HepG2 (cell line): Measurements from ENCODE around the gene PIP5KL1. TPM values are rescaled to one million over a fixed set of nuclear protein-coding genes. Genes with fewer than 3 reads are reported as not detected.

ENCODE experiments used
- CENPX ChIP-seq: sonication (generic); formaldehyde crosslinking; IDR thresholded peaks from 2 replicates; pipeline ENCODE4 v1.9.0; 2021; ENCODE audit warnings: mild to moderate bottlenecking, missing genetic modification reagents, moderate library complexity
- DDIT3 ChIP-seq: sonication (generic); formaldehyde crosslinking; IDR thresholded peaks from 2 replicates; pipeline ENCODE4 v1.4.0; 2020; ENCODE audit warnings: mild to moderate bottlenecking, missing genetic modification reagents
- HMGXB3 ChIP-seq: sonication (generic); formaldehyde crosslinking; IDR thresholded peaks from 2 replicates; pipeline ENCODE4 v1.4.0; 2020; ENCODE audit warnings: missing genetic modification reagents, borderline replicate concordance
- KDM4B ChIP-seq: sonication (generic); formaldehyde crosslinking; IDR thresholded peaks from 2 replicates; pipeline ENCODE4 v1.4.0; 2020; ENCODE audit warnings: missing genetic modification reagents
- NCOA1 ChIP-seq: sonication (generic); formaldehyde crosslinking; IDR thresholded peaks from 2 replicates; pipeline ENCODE4 v1.9.0; 2021; ENCODE audit warnings: missing genetic modification reagents
- PHB2 ChIP-seq: fragments of 450-650 bp; IDR thresholded peaks from 2 replicates; pipeline ENCODE4 v1.6.1; 2018; ENCODE audit not compliant: partially characterized antibody
- POGZ ChIP-seq: sonication (generic); formaldehyde crosslinking; IDR thresholded peaks from 2 replicates; pipeline ENCODE4 v1.4.0; 2020; ENCODE audit warnings: mild to moderate bottlenecking, missing genetic modification reagents
- SAP130 ChIP-seq: IDR thresholded peaks from 2 replicates; pipeline ENCODE4 v1.6.1; 2016; ENCODE audit warnings: low read depth
- TEAD2 ChIP-seq: sonication (generic); formaldehyde crosslinking; IDR thresholded peaks from 2 replicates; pipeline ENCODE4 v1.9.0; 2021; ENCODE audit warnings: missing genetic modification reagents
- TEAD3 ChIP-seq: optimal IDR thresholded peaks from 2 replicates; pipeline ENCODE3; 2016; ENCODE audit warnings: borderline replicate concordance
- YY1 ChIP-seq: IDR thresholded peaks from 2 replicates; pipeline ENCODE4 v1.6.1; 2011; ENCODE audit warnings: low read length, low read depth, moderate library complexity, mild to moderate bottlenecking; ENCODE audit not compliant: insufficient read depth, insufficient replicate concordance
- ZNF20 ChIP-seq: sonication (generic); formaldehyde crosslinking; IDR thresholded peaks from 2 replicates; pipeline ENCODE4 v1.4.0; 2020; ENCODE audit warnings: mild to moderate bottlenecking, moderate library complexity, missing genetic modification reagents
- ZNF280D ChIP-seq: sonication (generic); formaldehyde crosslinking; IDR thresholded peaks from 2 replicates; pipeline ENCODE4 v1.5.1; 2020; ENCODE audit warnings: mild to moderate bottlenecking, missing genetic modification reagents
- ZNF746 ChIP-seq: sonication (generic); formaldehyde crosslinking; IDR thresholded peaks from 2 replicates; pipeline ENCODE4 v1.8.0; 2022; ENCODE audit warnings: mild to moderate bottlenecking, missing genetic modification reagents
- polyA plus RNA-seq, 8 experiments: library from polyadenylated mRNA; depleted of rRNA in 3 of 8; stranded (reverse) in 7 of 8; unstranded in 1 of 8; fragments of >200 nt; fragmentation: Illumina TruSeq in 4 of 8; extraction: Trizol in 4 of 8; gene quantifications; 2 replicates each; pipeline versions ENCODE4 v1.2.1 to v1.2.3, GENCODE V29; 2011 to 2016; ENCODE audit warnings: low read depth in 4 of 8, missing spikeins in 1 of 8, mixed read lengths in 1 of 8; ENCODE audit not compliant: insufficient read depth in 1 of 8
- total RNA-seq, 5 experiments: library from RNA; depleted of rRNA; stranded (reverse); fragments of >200 nt; fragmentation: Illumina TruSeq; extraction: Trizol; gene quantifications; 2 replicates each; pipeline ENCODE4 v1.2.3, GENCODE V29; 2016; ENCODE audit warnings: low read depth in 1 of 5
- TF ChIP-seq, protein P1 (sequence below): sonication (generic); formaldehyde crosslinking; IDR thresholded peaks from 2 replicates; pipeline ENCODE4 v1.8.0; 2022; ENCODE audit warnings: mild to moderate bottlenecking, missing genetic modification reagents, moderate library complexity
- TF ChIP-seq, protein P2 (sequence below): sonication (generic); formaldehyde crosslinking; IDR thresholded peaks from 2 replicates; pipeline ENCODE4 v1.4.0; 2020; ENCODE audit warnings: mild to moderate bottlenecking, missing genetic modification reagents

PIP5KL1 gene
- total and polyA plus RNA-seq, 2 of the 13 experiments (the other 11 are each of a cell fraction or from before 2014, with no cell fraction given) = 0.20 to 0.49 TPM

DNA sequence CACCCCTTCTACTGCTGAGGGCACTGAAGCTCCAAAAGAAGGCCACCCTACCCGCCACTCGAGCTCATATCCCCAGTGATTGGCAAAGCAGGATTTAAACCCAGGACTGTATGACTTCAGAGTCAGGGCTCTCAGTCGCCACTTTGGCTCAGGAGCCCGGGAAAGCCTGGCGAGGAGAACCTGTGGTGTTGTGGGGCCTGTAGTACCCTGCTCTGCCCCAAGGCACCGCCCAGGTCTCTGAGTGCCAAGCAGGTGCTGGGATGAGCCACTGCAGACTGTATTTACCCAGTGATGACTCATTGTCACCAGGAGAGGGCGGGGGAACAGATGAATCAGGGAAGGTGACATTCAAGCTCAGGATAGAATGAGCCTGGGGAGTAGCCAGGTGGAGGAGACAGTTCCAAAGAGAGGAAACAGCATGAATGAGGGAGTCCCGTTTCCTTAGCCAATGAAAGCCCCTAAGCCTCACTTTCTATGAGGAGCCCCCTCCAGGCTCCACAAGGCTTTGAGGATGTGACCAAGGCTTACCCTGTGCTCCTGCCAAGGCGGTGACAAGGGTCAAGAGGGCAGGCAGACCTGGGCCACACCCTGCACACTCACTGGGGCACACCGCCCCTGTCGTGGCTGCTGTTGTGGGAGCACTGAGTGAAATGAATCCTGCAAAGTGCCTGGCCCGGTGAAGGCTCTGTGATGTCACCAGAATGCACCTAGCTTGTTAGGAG, 24.9 kb upstream of the PIP5KL1 start (continued):
- TF ChIP-seq, protein P1, sequence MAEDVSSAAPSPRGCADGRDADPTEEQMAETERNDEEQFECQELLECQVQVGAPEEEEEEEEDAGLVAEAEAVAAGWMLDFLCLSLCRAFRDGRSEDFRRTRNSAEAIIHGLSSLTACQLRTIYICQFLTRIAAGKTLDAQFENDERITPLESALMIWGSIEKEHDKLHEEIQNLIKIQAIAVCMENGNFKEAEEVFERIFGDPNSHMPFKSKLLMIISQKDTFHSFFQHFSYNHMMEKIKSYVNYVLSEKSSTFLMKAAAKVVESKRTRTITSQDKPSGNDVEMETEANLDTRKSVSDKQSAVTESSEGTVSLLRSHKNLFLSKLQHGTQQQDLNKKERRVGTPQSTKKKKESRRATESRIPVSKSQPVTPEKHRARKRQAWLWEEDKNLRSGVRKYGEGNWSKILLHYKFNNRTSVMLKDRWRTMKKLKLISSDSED (CRISPR knock-in tag) = no peak
- TF ChIP-seq, protein P2, sequence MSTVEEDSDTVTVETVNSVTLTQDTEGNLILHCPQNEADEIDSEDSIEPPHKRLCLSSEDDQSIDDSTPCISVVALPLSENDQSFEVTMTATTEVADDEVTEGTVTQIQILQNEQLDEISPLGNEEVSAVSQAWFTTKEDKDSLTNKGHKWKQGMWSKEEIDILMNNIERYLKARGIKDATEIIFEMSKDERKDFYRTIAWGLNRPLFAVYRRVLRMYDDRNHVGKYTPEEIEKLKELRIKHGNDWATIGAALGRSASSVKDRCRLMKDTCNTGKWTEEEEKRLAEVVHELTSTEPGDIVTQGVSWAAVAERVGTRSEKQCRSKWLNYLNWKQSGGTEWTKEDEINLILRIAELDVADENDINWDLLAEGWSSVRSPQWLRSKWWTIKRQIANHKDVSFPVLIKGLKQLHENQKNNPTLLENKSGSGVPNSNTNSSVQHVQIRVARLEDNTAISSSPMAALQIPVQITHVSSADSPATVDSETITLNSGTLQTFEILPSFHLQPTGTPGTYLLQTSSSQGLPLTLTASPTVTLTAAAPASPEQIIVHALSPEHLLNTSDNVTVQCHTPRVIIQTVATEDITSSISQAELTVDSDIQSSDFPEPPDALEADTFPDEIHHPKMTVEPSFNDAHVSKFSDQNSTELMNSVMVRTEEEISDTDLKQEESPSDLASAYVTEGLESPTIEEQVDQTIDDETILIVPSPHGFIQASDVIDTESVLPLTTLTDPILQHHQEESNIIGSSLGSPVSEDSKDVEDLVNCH (CRISPR knock-in tag) = no peak
- TF ChIP-seq CENPX (no peak), KDM4B (no peak), ZNF746 (CRISPR knock-in tag) (0 out of 2 replicates have a peak, but pooled peaks have one; percentile 18), ZNF20 (CRISPR knock-in tag) (no peak), DDIT3 (CRISPR knock-in tag) (no peak), ZNF280D (CRISPR knock-in tag) (no peak), PHB2 (no peak), TEAD2 (CRISPR knock-in tag) (no peak), YY1 (peak; percentile 30), POGZ (CRISPR knock-in tag) (no peak), TEAD3 (CRISPR knock-in tag) (peak; percentile 29), NCOA1 (CRISPR knock-in tag) (no peak), SAP130 (CRISPR knock-in tag) (peak; percentile 92), HMGXB3 (peak; percentile 69; the same call in 1 of the 2 replicates)
